ENCODE results near the gene TTC39C.

DNA sequence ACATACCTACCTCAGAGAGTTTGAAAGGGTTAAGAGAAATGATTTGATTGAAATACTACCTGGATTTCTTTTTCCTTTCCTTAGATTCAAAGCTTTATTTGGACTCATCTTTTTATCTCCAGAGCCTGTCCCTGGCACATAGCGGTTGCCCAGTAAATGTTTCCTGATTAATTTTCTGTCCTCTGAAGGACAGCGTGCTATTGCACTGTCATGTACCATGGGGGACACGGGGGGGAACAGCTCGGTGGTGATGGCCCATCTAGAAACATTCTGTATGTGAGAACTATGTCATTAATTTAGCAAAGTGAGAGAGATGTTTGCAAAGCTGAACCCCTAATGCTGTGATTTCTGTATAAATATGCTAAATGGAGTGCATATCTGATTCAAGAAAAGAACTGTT, 97.9 kb downstream of the TTC39C start:
- TF ChIP-seq, protein P1, sequence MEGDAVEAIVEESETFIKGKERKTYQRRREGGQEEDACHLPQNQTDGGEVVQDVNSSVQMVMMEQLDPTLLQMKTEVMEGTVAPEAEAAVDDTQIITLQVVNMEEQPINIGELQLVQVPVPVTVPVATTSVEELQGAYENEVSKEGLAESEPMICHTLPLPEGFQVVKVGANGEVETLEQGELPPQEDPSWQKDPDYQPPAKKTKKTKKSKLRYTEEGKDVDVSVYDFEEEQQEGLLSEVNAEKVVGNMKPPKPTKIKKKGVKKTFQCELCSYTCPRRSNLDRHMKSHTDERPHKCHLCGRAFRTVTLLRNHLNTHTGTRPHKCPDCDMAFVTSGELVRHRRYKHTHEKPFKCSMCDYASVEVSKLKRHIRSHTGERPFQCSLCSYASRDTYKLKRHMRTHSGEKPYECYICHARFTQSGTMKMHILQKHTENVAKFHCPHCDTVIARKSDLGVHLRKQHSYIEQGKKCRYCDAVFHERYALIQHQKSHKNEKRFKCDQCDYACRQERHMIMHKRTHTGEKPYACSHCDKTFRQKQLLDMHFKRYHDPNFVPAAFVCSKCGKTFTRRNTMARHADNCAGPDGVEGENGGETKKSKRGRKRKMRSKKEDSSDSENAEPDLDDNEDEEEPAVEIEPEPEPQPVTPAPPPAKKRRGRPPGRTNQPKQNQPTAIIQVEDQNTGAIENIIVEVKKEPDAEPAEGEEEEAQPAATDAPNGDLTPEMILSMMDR (IDR thresholded peaks at IDR 0.05) = no peak
- TF ChIP-seq POLR2A (IDR thresholded peaks at IDR 0.05) = no peak
